Activated CD8-positive, alpha-beta T cell treated with anti-CD3 and anti-CD28 coated beads for 36 hours (primary cell): ENCODE measurements around the gene MAGI2. TPM values are rescaled to one million over a fixed set of nuclear protein-coding genes. Genes with fewer than 3 reads are reported as not detected.

Experiments
- ATAC-seq: fragments of 200-7000 bp; cut with Tn5 transposase; one replicate; pipeline ENCODE4 v1.10.0; 2021; ENCODE audit warnings: mild to moderate bottlenecking, moderate library complexity
- CTCF ChIA-PET: fragments of 350-600 bp; sonication (Branson Sonifier 250); formaldehyde crosslinking; loops from one replicate; lab custom pipeline; 2021; ENCODE audit warnings: antibody characterized with exemption; lab: Charles Lee
- POLR2A ChIA-PET: fragments of 350-600 bp; sonication (Branson Sonifier 250); formaldehyde crosslinking; loops from one replicate; lab custom pipeline; 2021; ENCODE audit warnings: antibody characterized with exemption; lab: Charles Lee
- DNase-seq: peaks from one replicate; pipeline ENCODE4 v3.0.0-alpha.2; 2020
- H3K27ac Mint-ChIP-seq: one replicate; pipeline ENCODE4 v1.8.0; 2021; ENCODE audit warnings: mild to moderate bottlenecking, mixed read lengths
- H3K27me3 Mint-ChIP-seq: one replicate; pipeline ENCODE4 v1.8.0; 2021; ENCODE audit warnings: mixed read lengths
- H3K36me3 Mint-ChIP-seq: one replicate; pipeline ENCODE4 v1.8.0; 2021; ENCODE audit warnings: low read depth, mixed read lengths
- H3K4me1 Mint-ChIP-seq: one replicate; pipeline ENCODE4 v1.8.0; 2021; ENCODE audit warnings: low read depth, mixed read lengths
- H3K4me3 Mint-ChIP-seq: one replicate; pipeline ENCODE4 v1.8.0; 2021; ENCODE audit warnings: mild to moderate bottlenecking, moderate library complexity, mixed read lengths
- H3K9me3 Mint-ChIP-seq: one replicate; pipeline ENCODE4 v1.8.0; 2021; ENCODE audit warnings: mixed read lengths
- intact Hi-C: fragments of 100-400 bp; cut with micrococcal nuclease; formaldehyde crosslinking; loops from one replicate; pipeline ENCODE4 v1.10.0; 2022
- total RNA-seq, 2 experiments: library from RNA; stranded (reverse); gene quantifications; one replicate each; pipeline ENCODE4 v1.2.3, GENCODE V29; 2021
- TF ChIP-seq, protein P1 (sequence below): fragments of 200-600 bp; IDR thresholded peaks from one replicate; pipeline ENCODE4 v1.8.0; 2022; ENCODE audit warnings: antibody characterized with exemption, mild to moderate bottlenecking

The MAGI2 gene
- total RNA-seq, 2 experiments from 2014 or later, result 0.04 to 0.09 TPM

GRCh38 chr7:78530351-78530750 is 923.1 kb downstream of the MAGI2 start:
- POLR2A ChIA-PET, result no interaction called here

GRCh38 chr7:78529392-78529791 is 924.1 kb downstream of the MAGI2 start:
- TF ChIP-seq, protein P1, sequence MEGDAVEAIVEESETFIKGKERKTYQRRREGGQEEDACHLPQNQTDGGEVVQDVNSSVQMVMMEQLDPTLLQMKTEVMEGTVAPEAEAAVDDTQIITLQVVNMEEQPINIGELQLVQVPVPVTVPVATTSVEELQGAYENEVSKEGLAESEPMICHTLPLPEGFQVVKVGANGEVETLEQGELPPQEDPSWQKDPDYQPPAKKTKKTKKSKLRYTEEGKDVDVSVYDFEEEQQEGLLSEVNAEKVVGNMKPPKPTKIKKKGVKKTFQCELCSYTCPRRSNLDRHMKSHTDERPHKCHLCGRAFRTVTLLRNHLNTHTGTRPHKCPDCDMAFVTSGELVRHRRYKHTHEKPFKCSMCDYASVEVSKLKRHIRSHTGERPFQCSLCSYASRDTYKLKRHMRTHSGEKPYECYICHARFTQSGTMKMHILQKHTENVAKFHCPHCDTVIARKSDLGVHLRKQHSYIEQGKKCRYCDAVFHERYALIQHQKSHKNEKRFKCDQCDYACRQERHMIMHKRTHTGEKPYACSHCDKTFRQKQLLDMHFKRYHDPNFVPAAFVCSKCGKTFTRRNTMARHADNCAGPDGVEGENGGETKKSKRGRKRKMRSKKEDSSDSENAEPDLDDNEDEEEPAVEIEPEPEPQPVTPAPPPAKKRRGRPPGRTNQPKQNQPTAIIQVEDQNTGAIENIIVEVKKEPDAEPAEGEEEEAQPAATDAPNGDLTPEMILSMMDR, result no peak
- H3K4me1 Mint-ChIP-seq, result no peaks in the 10 kb centered on the region

More at GRCh38 chr7:78530351-78530750, 923.1 kb downstream of the MAGI2 start:
- ATAC-seq (no peak), DNase-seq (no peak)
- Mint-ChIP-seq H3K9me3 (no peaks in the 10 kb centered on the region), H3K4me1 (no peaks in the 10 kb centered on the region), H3K27ac (no peak overlapping the region), H3K27me3 (no peaks in the 10 kb centered on the region), H3K36me3 (no peaks in the 10 kb centered on the region), H3K4me3 (no peak overlapping the region)
- intact Hi-C loops, result no loop called here
- TF ChIP-seq, protein P1, result no peak
- CTCF ChIA-PET, result no interaction called here

DNA sequence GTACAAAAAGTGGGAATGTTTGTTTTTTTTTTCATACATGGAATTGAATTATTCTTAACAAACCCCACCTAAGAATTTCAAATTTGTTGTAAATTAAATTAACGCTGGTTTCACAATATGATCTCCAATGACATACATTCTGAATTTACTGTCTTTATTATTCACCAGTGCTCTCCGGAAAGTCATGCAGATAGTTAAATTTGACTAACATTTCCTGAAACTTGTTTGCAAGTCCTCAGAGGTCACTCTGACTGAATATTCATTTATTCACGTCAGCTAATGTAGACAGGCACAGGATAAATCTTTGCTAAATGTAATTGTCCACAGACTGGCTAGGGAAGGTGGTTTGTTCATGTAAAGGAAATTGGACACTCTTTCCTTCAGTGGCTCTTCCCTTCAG is 924.5 kb downstream of the MAGI2 start:
- DNase-seq (no peak), ATAC-seq (no peak)
- H3K4me1 Mint-ChIP-seq, result no peaks in the 10 kb centered on the region
- no peaks in the 10 kb centered on the region for H3K36me3 Mint-ChIP-seq
- no peak overlapping the region for H3K27ac Mint-ChIP-seq
- POLR2A ChIA-PET, result no interaction called here
- CTCF ChIA-PET, result no interaction called here
- H3K9me3 Mint-ChIP-seq, result no peaks in the 10 kb centered on the region
- H3K4me3 Mint-ChIP-seq, result no peak overlapping the region
- TF ChIP-seq, protein P1, result no peak
- intact Hi-C loops, result no loop called here
- H3K27me3 Mint-ChIP-seq, result no peaks in the 10 kb centered on the region

More at GRCh38 chr7:78529392-78529791, 924.1 kb downstream of the MAGI2 start:
- ATAC-seq (no peak), DNase-seq (no peak)
- H3K36me3 Mint-ChIP-seq, result no peaks in the 10 kb centered on the region
- intact Hi-C loops, result no loop called here
- POLR2A ChIA-PET, result no interaction called here
- CTCF ChIA-PET, result no interaction called here
- no peaks in the 10 kb centered on the region for H3K27me3 Mint-ChIP-seq
- H3K4me3 Mint-ChIP-seq, result no peak overlapping the region
- H3K9me3 Mint-ChIP-seq, result no peaks in the 10 kb centered on the region
- no peak overlapping the region for H3K27ac Mint-ChIP-seq

GRCh38 chr7:78523930-78524329 is 929.5 kb downstream of the MAGI2 start:
- intact Hi-C loops, result no loop called here
- ChIA-PET POLR2A (no interaction called here), CTCF (no interaction called here)
- no peak for ATAC-seq
- H3K27ac Mint-ChIP-seq, result no peak overlapping the region
- no peaks in the 10 kb centered on the region for H3K4me1 Mint-ChIP-seq
- TF ChIP-seq, protein P1, result no peak
- H3K9me3 Mint-ChIP-seq, result peaks cover 3% of the 10 kb centered on the region
- no peaks in the 10 kb centered on the region for H3K27me3 Mint-ChIP-seq
- no peak for DNase-seq
- no peak overlapping the region for H3K4me3 Mint-ChIP-seq
- H3K36me3 Mint-ChIP-seq, result no peaks in the 10 kb centered on the region

- intact Hi-C loops, result no loop called here
- no peaks in the 10 kb centered on the region for H3K36me3 Mint-ChIP-seq
- H3K27me3 Mint-ChIP-seq, result no peaks in the 10 kb centered on the region
- DNase-seq (no peak), ATAC-seq (no peak)
- ChIA-PET POLR2A (no interaction called here), CTCF (no interaction called here)
- H3K4me3 Mint-ChIP-seq, result no peak overlapping the region
- no peak overlapping the region for H3K27ac Mint-ChIP-seq
- peaks cover 3% of the 10 kb centered on the region for H3K9me3 Mint-ChIP-seq
- H3K4me1 Mint-ChIP-seq, result no peaks in the 10 kb centered on the region
- TF ChIP-seq, protein P1, result no peak
Observed at GRCh38 chr7:78521961-78522360, 931.5 kb downstream of the MAGI2 start.
